ENCODE measurements around the gene TMEM9.

Gene TMEM9

DNA sequence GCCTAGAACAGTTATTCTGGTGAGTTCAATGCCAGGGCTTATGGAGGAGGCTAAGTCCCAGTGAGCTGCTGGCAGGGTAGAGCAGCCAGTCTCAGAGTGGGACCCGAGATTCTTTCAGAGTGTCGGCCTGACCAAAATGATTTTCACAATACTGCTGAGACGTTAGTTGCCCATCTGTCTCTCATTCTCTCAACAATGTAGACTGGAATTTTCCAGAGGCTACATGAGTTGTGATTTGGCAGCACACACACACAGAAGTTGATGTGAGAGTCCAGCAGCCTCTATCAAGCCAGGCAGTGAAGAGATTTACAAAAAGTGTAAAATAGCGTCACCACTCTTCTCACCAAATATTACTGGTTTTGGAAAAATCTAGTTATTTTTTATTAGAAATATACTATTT lies 63.7 kb downstream of the TMEM9 start:
- TF ChIP-seq, protein P1, sequence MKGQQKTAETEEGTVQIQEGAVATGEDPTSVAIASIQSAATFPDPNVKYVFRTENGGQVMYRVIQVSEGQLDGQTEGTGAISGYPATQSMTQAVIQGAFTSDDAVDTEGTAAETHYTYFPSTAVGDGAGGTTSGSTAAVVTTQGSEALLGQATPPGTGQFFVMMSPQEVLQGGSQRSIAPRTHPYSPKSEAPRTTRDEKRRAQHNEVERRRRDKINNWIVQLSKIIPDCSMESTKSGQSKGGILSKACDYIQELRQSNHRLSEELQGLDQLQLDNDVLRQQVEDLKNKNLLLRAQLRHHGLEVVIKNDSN (IDR thresholded peaks at IDR 0.05): no peak
- TF ChIP-seq FOXM1 (IDR thresholded peaks at IDR 0.05; ENCODE audit: borderline replicate concordance, low read depth) (no peak), RAD21 (IDR thresholded peaks at IDR 0.05; ENCODE audit: low read depth) (no peak), EGR1 (IDR thresholded peaks at IDR 0.05) (no peak), NFIC (IDR thresholded peaks at IDR 0.05) (no peak), YY1 (IDR thresholded peaks at IDR 0.05; ENCODE audit: low read depth) (no peak)

DNA sequence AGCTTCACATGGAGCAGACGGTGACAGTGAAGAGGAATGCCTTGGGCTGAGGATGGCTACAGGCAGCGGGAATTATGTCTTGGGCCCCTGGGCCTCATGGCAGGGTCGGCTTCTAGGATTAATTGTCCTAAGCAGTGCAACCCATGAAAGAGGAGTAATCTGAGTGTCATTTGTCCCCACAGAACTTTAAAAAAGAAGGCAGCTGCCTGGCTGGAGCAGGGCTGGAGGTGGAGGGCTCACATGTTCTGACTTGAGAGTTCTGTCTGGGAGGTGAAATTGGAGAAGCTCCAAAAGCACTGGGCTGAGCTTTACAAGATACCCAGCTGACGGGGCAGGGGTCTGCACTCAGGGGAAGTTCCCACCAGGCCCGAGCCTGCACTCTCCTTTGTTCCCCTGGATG lies 64.7 kb downstream of the TMEM9 start:
- TF ChIP-seq, protein P2, sequence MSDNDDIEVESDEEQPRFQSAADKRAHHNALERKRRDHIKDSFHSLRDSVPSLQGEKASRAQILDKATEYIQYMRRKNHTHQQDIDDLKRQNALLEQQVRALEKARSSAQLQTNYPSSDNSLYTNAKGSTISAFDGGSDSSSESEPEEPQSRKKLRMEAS (IDR thresholded peaks at IDR 0.05): no peak
- TF ChIP-seq TAF1 (IDR thresholded peaks at IDR 0.05; ENCODE audit: low read depth): no peak
- no peak for TF ChIP-seq TCF12 (IDR thresholded peaks at IDR 0.05; ENCODE audit: low read depth)
- TF ChIP-seq NFIC (IDR thresholded peaks at IDR 0.05): no peak

DNA sequence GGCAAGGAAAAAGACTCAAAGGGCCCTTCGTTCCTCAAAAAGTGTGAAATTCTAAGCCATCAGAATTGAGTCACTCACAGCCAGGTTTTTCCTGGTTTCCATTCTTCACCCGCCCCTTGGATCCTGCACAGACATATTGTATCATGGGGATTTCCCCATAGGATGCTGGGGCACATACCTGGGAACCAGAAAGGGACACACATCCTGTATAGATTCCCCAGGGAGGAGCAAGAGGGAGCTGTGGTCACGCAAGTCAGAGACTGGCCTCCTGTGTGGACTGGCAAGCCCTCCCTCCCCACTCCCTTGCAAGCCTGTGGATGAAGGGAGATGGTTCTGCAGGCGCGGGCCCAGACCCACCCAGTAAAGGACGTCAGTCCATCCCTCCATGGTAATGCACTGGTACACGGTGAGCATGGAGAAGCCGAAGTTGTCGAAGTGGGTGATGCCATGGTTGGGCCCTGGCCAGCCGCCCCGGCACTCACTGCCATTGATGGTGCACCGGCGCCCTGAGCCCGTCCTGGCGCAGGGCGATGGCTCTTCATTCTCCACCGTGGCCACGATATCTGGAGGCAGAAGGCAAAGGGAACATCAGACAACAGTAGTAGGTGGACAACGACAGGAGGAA lies 65.3 kb downstream of the TMEM9 start:
- TF ChIP-seq FOXM1 (IDR thresholded peaks at IDR 0.05; ENCODE audit: borderline replicate concordance, low read depth) (no peak), TEAD4 (IDR thresholded peaks at IDR 0.05) (no peak), EGR1 (IDR thresholded peaks at IDR 0.05) (no peak), ZBTB7A (IDR thresholded peaks at IDR 0.05; ENCODE audit: low read depth) (no peak), YY1 (IDR thresholded peaks at IDR 0.05; ENCODE audit: low read depth) (no peak), TAF1 (IDR thresholded peaks at IDR 0.05; ENCODE audit: low read depth) (no peak)
- TF ChIP-seq, protein P1 (IDR thresholded peaks at IDR 0.05): no peak
- TF ChIP-seq, protein P3, sequence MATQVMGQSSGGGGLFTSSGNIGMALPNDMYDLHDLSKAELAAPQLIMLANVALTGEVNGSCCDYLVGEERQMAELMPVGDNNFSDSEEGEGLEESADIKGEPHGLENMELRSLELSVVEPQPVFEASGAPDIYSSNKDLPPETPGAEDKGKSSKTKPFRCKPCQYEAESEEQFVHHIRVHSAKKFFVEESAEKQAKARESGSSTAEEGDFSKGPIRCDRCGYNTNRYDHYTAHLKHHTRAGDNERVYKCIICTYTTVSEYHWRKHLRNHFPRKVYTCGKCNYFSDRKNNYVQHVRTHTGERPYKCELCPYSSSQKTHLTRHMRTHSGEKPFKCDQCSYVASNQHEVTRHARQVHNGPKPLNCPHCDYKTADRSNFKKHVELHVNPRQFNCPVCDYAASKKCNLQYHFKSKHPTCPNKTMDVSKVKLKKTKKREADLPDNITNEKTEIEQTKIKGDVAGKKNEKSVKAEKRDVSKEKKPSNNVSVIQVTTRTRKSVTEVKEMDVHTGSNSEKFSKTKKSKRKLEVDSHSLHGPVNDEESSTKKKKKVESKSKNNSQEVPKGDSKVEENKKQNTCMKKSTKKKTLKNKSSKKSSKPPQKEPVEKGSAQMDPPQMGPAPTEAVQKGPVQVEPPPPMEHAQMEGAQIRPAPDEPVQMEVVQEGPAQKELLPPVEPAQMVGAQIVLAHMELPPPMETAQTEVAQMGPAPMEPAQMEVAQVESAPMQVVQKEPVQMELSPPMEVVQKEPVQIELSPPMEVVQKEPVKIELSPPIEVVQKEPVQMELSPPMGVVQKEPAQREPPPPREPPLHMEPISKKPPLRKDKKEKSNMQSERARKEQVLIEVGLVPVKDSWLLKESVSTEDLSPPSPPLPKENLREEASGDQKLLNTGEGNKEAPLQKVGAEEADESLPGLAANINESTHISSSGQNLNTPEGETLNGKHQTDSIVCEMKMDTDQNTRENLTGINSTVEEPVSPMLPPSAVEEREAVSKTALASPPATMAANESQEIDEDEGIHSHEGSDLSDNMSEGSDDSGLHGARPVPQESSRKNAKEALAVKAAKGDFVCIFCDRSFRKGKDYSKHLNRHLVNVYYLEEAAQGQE (IDR thresholded peaks at IDR 0.05; ENCODE audit: low read depth): no peak

DNA sequence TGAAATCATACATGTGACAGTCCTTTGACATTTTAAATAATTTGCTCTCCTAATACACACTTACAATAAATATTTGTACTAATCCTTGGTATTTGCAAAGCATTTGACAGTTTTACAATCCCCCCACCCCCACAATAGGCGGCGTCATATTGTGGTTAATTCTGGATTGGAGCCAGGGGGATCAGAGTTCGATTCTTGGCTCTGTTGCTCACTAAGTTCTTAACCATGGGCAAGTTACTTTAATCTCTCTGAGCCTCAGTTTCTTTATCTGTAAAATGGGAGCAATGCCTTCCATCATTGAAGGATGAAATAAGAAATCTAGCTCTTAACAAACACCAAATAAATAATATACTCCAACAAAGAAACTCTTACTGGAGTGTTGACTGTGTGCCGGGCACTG lies 65.9 kb downstream of the TMEM9 start:
- TF ChIP-seq CEBPB (IDR thresholded peaks at IDR 0.05): no peak
- TF ChIP-seq TCF12 (IDR thresholded peaks at IDR 0.05; ENCODE audit: low read depth): no peak
- TF ChIP-seq CREB1 (IDR thresholded peaks at IDR 0.05; ENCODE audit: low read depth): no peak

DNA sequence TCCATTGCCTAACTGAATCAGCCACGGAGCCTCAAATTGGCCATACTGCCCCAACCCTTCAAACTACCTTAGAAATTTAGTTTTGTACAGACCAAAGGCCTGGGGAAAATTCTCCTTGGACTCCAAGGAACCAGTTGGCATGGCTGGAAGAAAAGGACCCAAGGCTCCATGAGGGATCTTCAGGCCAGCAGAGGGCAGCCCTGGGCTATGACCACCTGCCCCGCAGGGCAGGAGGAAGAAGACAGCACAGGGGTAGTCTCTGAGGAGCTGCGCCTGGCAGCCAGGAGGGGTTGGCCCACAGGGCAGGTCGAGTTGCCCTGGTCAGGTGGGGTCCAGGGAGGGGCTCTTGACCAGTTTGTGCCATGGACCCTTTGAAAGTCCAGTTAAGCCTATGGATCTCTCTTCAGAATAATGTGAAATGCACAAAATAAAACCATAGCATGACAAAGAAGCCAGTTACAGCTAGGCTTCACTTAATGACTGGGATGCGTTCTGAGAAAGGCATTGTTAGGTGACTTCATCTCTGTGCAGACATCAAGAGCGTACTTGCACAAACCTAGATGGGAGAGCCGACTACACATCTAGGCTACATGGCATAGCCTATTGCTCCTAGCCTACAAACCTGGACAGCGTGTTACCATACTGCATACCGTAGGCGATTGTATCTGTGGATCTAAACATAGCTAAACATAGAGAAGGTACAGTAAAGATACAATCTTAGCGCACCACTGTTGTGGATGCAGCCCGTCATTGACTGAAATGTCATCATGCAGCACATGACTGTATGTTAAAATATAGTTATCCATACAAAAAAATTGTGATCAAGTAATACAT lies 68.2 kb downstream of the TMEM9 start:
- TF ChIP-seq TAF1 (IDR thresholded peaks at IDR 0.05; ENCODE audit: low read depth) (no peak), RAD21 (IDR thresholded peaks at IDR 0.05; ENCODE audit: low read depth) (peak; percentile 91)

Data from Ishikawa (cell line).